ENCODE measurements around the gene C12orf75. TPM values are rescaled to one million over a fixed set of nuclear protein-coding genes. Genes with fewer than 3 reads are reported as not detected.

Gene C12orf75
- total and polyA plus RNA-seq, 2 experiments from 2014 or later: 43.9 to 69.8 TPM

- Mint-ChIP-seq H3K36me3 (ENCODE audit: low read depth) (no peaks in the 10 kb centered on the region), H3K27ac (no peak overlapping the region), H3K4me3 (no peak overlapping the region), H3K27me3 (ENCODE audit: insufficient read depth, low read depth, poor library complexity) (no peaks in the 10 kb centered on the region), H3K4me1 (no peaks in the 10 kb centered on the region), H3K9me3 (no peaks in the 10 kb centered on the region)
- Histone ChIP-seq H3K9me2 (ENCODE audit: insufficient read depth) (no peaks in the 10 kb centered on the region), H3K27me3 (ENCODE audit: insufficient read depth) (no peaks in the 10 kb centered on the region), H3K4me3 (no peak overlapping the region), H3K36me3 (ENCODE audit: insufficient read depth) (no peaks in the 10 kb centered on the region), H4K20me1 (replicated peaks; ENCODE audit: insufficient read depth) (no peaks in the 10 kb centered on the region), H3K4me1 (ENCODE audit: insufficient read depth) (no peaks in the 10 kb centered on the region), H3F3A (replicated peaks; ENCODE audit: low read depth) (no peaks in the 10 kb centered on the region), H2AFZ (no peak overlapping the region), H3K27ac (ENCODE audit: low read depth) (no peak overlapping the region), H3K4me2 (no peak overlapping the region), H3K79me2 (replicated peaks; ENCODE audit: insufficient read depth) (no peaks in the 10 kb centered on the region)
- TF ChIP-seq EZH2phosphoT487 (IDR thresholded peaks at IDR 0.05; ENCODE audit: unreplicated experiment): no peak
- no peak for TF ChIP-seq REST (IDR thresholded peaks at IDR 0.05; ENCODE audit: unreplicated experiment)
- TF ChIP-seq, protein P1, sequence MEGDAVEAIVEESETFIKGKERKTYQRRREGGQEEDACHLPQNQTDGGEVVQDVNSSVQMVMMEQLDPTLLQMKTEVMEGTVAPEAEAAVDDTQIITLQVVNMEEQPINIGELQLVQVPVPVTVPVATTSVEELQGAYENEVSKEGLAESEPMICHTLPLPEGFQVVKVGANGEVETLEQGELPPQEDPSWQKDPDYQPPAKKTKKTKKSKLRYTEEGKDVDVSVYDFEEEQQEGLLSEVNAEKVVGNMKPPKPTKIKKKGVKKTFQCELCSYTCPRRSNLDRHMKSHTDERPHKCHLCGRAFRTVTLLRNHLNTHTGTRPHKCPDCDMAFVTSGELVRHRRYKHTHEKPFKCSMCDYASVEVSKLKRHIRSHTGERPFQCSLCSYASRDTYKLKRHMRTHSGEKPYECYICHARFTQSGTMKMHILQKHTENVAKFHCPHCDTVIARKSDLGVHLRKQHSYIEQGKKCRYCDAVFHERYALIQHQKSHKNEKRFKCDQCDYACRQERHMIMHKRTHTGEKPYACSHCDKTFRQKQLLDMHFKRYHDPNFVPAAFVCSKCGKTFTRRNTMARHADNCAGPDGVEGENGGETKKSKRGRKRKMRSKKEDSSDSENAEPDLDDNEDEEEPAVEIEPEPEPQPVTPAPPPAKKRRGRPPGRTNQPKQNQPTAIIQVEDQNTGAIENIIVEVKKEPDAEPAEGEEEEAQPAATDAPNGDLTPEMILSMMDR (conservative IDR thresholded peaks at IDR 0.05; ENCODE audit: low read depth in 2 of 2): peak; percentile 32 to 53; a peak in 3 of 4 replicates
- DNase-seq (ENCODE audit: low spot score) (no peak), ATAC-seq (no peak; the same call in 2 of the 3 replicates)
Observed at GRCh38 chr12:105288311-105288996, 42.0 kb upstream of the C12orf75 start.

DNA sequence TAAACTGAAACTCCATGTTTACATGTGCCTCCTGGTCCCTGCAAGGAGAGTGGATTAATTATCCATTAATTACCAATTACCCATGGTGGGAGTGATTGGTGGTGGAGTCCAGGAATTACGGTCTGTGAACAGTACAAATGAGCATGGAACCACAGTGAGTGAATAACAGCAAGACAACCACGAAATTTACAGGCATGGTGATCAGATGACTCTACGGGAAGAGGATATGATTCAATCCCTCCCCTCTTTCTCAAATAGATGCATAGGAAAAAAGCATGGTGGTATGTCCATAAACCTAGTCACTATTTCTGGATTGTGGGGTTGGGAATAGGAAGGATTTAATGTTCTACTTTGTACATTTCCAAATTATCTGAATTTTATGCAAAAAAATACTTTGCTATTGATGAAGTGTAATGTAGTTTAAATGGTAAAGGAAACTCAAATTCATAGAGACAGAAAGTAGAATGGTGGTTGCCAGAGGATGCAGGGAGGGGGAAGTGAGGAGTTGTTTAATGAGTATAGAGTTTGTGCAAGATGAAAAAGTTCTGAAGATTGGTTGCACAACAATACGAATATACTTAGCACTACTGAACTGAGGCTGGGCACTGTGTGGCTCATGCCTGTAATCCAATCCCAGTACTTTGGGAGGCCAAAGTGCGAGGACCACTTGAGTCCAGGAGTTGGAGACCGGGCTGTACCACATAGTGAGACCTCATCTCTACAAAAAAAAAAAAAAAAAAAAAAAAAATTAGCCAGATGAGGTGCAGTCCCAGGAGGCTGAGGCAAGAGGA, 41.2 kb upstream of the C12orf75 start:
- Histone ChIP-seq H3K36me3 (ENCODE audit: insufficient read depth) (no peaks in the 10 kb centered on the region), H3K4me3 (no peak overlapping the region), H3K27me3 (ENCODE audit: insufficient read depth) (no peaks in the 10 kb centered on the region), H2AFZ (no peak overlapping the region), H3K79me2 (replicated peaks; ENCODE audit: insufficient read depth) (no peaks in the 10 kb centered on the region), H3F3A (replicated peaks; ENCODE audit: low read depth) (no peaks in the 10 kb centered on the region), H3K4me2 (no peak overlapping the region), H4K20me1 (replicated peaks; ENCODE audit: insufficient read depth) (no peaks in the 10 kb centered on the region), H3K9me2 (ENCODE audit: insufficient read depth) (no peaks in the 10 kb centered on the region), H3K27ac (ENCODE audit: low read depth) (no peak overlapping the region), H3K4me1 (ENCODE audit: insufficient read depth) (no peaks in the 10 kb centered on the region)
- H3K36me3 Mint-ChIP-seq (ENCODE audit: low read depth): no peaks in the 10 kb centered on the region
- ATAC-seq (no peak), DNase-seq (ENCODE audit: low spot score) (no peak)
- H3K9me3 Mint-ChIP-seq: no peaks in the 10 kb centered on the region
- no peaks in the 10 kb centered on the region for H3K27me3 Mint-ChIP-seq (ENCODE audit: insufficient read depth, low read depth, poor library complexity)
- no peaks in the 10 kb centered on the region for H3K4me1 Mint-ChIP-seq
- no peak overlapping the region for H3K4me3 Mint-ChIP-seq
- H3K27ac Mint-ChIP-seq: no peak overlapping the region
- TF ChIP-seq CREB1 (CRISPR knock-in tag; IDR thresholded peaks at IDR 0.05; ENCODE audit: low read depth) (no peak), EZH2 (IDR thresholded peaks at IDR 0.05; ENCODE audit: low read depth, unreplicated experiment) (no peak), NANOG (IDR thresholded peaks at IDR 0.05; ENCODE audit: borderline replicate concordance) (no peak)
- TF ChIP-seq, protein P2, sequence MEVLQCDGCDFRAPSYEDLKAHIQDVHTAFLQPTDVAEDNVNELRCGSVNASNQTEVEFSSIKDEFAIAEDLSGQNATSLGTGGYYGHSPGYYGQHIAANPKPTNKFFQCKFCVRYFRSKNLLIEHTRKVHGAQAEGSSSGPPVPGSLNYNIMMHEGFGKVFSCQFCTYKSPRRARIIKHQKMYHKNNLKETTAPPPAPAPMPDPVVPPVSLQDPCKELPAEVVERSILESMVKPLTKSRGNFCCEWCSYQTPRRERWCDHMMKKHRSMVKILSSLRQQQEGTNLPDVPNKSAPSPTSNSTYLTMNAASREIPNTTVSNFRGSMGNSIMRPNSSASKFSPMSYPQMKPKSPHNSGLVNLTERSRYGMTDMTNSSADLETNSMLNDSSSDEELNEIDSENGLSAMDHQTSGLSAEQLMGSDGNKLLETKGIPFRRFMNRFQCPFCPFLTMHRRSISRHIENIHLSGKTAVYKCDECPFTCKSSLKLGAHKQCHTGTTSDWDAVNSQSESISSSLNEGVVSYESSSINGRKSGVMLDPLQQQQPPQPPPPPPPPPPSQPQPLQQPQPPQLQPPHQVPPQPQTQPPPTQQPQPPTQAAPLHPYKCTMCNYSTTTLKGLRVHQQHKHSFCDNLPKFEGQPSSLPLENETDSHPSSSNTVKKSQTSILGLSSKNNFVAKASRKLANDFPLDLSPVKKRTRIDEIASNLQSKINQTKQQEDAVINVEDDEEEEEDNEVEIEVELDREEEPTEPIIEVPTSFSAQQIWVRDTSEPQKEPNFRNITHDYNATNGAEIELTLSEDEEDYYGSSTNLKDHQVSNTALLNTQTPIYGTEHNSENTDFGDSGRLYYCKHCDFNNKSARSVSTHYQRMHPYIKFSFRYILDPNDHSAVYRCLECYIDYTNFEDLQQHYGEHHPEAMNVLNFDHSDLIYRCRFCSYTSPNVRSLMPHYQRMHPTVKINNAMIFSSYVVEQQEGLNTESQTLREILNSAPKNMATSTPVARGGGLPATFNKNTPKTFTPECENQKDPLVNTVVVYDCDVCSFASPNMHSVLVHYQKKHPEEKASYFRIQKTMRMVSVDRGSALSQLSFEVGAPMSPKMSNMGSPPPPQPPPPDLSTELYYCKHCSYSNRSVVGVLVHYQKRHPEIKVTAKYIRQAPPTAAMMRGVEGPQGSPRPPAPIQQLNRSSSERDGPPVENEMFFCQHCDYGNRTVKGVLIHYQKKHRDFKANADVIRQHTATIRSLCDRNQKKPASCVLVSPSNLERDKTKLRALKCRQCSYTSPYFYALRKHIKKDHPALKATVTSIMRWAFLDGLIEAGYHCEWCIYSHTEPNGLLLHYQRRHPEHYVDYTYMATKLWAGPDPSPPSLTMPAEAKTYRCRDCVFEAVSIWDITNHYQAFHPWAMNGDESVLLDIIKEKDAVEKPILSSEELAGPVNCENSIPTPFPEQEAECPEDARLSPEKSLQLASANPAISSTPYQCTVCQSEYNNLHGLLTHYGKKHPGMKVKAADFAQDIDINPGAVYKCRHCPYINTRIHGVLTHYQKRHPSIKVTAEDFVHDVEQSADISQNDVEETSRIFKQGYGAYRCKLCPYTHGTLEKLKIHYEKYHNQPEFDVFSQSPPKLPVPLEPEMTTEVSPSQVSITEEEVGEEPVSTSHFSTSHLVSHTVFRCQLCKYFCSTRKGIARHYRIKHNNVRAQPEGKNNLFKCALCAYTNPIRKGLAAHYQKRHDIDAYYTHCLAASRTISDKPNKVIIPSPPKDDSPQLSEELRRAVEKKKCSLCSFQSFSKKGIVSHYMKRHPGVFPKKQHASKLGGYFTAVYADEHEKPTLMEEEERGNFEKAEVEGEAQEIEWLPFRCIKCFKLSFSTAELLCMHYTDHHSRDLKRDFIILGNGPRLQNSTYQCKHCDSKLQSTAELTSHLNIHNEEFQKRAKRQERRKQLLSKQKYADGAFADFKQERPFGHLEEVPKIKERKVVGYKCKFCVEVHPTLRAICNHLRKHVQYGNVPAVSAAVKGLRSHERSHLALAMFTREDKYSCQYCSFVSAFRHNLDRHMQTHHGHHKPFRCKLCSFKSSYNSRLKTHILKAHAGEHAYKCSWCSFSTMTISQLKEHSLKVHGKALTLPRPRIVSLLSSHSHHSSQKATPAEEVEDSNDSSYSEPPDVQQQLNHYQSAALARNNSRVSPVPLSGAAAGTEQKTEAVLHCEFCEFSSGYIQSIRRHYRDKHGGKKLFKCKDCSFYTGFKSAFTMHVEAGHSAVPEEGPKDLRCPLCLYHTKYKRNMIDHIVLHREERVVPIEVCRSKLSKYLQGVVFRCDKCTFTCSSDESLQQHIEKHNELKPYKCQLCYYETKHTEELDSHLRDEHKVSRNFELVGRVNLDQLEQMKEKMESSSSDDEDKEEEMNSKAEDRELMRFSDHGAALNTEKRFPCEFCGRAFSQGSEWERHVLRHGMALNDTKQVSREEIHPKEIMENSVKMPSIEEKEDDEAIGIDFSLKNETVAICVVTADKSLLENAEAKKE (CRISPR knock-in tag; IDR thresholded peaks at IDR 0.05): no peak

All from GM23338 (cell line).